Measurements from ENCODE around the gene USB1.

The USB1 gene

DNA sequence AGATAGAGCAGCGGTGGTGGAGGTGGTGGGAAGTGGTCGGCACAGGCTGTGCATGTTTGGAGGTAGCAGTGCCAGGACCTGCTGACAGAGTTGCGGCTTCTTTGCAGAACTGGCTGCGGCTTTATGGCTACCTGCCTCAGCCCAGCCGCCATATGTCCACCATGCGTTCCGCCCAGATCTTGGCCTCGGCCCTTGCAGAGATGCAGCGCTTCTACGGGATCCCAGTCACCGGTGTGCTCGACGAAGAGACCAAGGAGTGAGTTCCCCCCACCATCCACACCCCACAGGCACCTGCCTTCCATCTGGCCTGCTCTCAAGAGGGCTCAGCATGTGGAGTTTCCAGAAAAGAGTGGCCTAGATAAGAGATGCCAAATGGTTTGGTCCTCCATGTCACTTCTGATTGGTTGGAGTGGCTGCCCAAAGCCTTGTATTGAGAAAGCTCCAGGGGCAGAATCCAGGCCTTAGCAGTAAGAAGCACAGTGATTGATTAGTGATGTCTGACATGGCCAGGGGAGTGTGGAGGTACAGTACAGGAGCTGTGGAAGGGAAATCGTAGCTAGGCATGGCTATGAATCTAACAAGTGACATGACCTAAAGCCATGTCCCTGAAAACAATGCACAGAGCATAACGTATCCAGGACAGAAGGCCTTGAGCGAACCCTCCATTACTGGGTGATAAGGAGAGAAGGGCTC lies 36.3 kb downstream of the USB1 start:
- DNase-seq (ENCODE audit: low read depth in 1 of 2, low spot score in 1 of 2) = no peak
- no peak for TF ChIP-seq JUND (IDR thresholded peaks at IDR 0.05; ENCODE audit: low read depth)
- in situ Hi-C loops (cut with HindIII; ENCODE audit: low pct_unique_long_range_greater_than_20kb, low sequenced_read_pairs) = no loop called here

- in situ Hi-C loops (cut with HindIII; ENCODE audit: low pct_unique_long_range_greater_than_20kb, low sequenced_read_pairs) = no loop called here
- DNase-seq (ENCODE audit: low read depth in 1 of 2, low spot score in 1 of 2) = no peak
- no peak for TF ChIP-seq JUND (IDR thresholded peaks at IDR 0.05; ENCODE audit: low read depth)
These were observed 37.0 kb downstream of the USB1 start for GRCh38 chr16:58038219-58038641.

DNA sequence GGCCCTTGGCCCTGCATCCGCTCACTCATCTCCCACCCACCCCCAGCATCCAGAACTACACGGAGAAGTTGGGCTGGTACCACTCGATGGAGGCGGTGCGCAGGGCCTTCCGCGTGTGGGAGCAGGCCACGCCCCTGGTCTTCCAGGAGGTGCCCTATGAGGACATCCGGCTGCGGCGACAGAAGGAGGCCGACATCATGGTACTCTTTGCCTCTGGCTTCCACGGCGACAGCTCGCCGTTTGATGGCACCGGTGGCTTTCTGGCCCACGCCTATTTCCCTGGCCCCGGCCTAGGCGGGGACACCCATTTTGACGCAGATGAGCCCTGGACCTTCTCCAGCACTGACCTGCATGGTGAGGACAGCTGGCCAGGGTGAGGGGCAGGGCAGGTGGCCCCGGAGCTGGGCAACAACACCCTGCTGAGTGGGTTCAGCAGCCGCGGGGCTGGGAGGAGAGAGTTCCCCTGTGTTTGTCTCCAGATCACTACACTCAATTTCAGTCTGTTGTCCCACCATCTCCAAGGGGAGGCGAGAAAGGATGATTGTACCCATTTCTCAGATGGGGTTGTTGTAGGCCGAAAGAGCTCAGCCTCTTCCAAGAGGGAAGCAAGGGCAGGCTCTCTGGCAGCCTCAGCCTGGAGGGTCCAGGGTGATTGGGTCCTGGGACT lies 38.8 kb downstream of the USB1 start:
- in situ Hi-C loops (cut with HindIII; ENCODE audit: low pct_unique_long_range_greater_than_20kb, low sequenced_read_pairs) = no loop called here
- no peak for DNase-seq (ENCODE audit: low read depth in 1 of 2, low spot score in 1 of 2)
- TF ChIP-seq JUND (IDR thresholded peaks at IDR 0.05; ENCODE audit: low read depth) = no peak

DNA sequence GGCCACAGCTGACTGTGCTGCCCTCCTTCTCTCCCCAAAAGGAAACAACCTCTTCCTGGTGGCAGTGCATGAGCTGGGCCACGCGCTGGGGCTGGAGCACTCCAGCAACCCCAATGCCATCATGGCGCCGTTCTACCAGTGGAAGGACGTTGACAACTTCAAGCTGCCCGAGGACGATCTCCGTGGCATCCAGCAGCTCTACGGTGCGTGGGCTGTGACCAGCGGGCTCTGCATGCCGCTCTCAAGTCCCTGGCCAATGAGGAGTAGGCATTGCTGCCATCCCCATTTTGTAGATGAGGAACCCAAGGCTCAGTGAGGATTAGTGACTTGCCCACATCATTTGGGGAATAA lies 39.3 kb downstream of the USB1 start:
- TF ChIP-seq JUND (IDR thresholded peaks at IDR 0.05; ENCODE audit: low read depth) = no peak
- DNase-seq (ENCODE audit: low read depth in 1 of 2, low spot score in 1 of 2) = no peak
- in situ Hi-C loops (cut with HindIII; ENCODE audit: low pct_unique_long_range_greater_than_20kb, low sequenced_read_pairs) = no loop called here

- in situ Hi-C loops (cut with HindIII; ENCODE audit: low pct_unique_long_range_greater_than_20kb, low sequenced_read_pairs) = no loop called here
- DNase-seq (ENCODE audit: low read depth in 1 of 2, low spot score in 1 of 2) = no peak
- no peak for TF ChIP-seq JUND (IDR thresholded peaks at IDR 0.05; ENCODE audit: low read depth)
These were observed 39.9 kb downstream of the USB1 start for GRCh38 chr16:58040945-58041627.

GRCh38 chr16:58041628-58041955 lies 40.4 kb downstream of the USB1 start:
- no peak for DNase-seq (ENCODE audit: low read depth in 1 of 2, low spot score in 1 of 2)

GRCh38 chr16:58042001-58042885 lies 41.0 kb downstream of the USB1 start:
- in situ Hi-C loops (cut with HindIII; ENCODE audit: low pct_unique_long_range_greater_than_20kb, low sequenced_read_pairs) = no loop called here
- no peak for TF ChIP-seq JUND (IDR thresholded peaks at IDR 0.05; ENCODE audit: low read depth)

More at GRCh38 chr16:58041628-58041955, 40.4 kb downstream of the USB1 start:
- in situ Hi-C loops (cut with HindIII; ENCODE audit: low pct_unique_long_range_greater_than_20kb, low sequenced_read_pairs) = no loop called here
- no peak for TF ChIP-seq JUND (IDR thresholded peaks at IDR 0.05; ENCODE audit: low read depth)

DNA sequence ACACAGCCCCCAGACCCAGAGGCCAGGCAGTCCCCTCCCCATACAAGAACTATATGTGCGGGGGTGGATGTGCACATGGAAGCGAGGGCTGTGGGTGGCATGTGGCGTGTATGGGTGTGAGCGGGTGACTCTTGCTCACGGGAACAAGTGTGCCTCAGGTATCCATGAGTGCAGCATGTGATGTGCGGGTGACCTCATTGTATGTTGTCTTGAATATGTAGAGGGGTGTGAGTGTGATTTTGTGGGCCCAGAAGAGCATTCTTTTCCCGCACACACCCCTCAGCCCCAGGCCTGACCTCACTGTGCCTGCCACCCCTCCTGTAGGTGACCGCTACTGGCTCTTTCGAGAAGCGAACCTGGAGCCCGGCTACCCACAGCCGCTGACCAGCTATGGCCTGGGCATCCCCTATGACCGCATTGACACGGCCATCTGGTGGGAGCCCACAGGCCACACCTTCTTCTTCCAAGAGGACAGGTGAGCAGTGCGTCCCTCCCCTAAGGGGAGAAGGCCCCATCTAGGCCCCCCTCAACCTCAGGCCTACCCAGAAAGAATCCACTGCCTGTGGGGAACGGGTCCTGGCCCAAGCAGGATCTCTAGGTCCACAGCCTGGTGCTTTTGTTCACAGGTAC lies 41.8 kb downstream of the USB1 start:
- in situ Hi-C loops (cut with HindIII; ENCODE audit: low pct_unique_long_range_greater_than_20kb, low sequenced_read_pairs) = no loop called here
- no peak for TF ChIP-seq JUND (IDR thresholded peaks at IDR 0.05; ENCODE audit: low read depth)
- no peak for DNase-seq (ENCODE audit: low read depth in 1 of 2, low spot score in 1 of 2)

More at GRCh38 chr16:58042001-58042885, 41.0 kb downstream of the USB1 start:
- DNase-seq (ENCODE audit: low read depth in 1 of 2, low spot score in 1 of 2) = no peak

DNA sequence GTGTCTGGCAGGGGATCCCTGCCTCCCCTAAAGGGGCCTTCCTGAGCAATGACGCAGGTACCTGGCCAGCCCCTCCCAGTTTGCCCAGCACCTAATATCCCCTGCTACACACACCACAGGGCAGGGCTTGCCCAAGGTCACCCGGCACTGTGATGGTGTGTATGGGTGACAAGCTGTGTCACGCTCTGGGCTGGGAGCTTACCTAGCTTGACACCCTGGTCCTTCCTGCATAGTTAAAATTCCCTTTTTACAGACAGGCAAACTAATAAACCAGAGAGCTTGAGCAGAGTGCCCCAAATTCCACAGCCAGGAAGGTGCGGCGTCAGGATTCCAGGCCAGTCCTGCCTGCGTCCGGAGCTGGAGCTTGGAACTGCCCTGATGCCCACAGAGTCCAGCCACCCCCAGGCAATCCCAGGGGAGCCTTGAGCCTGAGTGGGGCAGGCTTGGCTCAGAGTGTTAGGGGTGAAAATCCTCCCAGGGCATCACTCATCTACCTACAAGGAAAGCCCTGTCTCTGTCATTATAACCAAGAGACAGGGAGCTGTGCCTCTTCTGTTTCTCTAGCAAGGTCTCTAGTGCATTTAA lies 42.5 kb downstream of the USB1 start:
- TF ChIP-seq JUND (IDR thresholded peaks at IDR 0.05; ENCODE audit: low read depth) = no peak
- in situ Hi-C loops (cut with HindIII; ENCODE audit: low pct_unique_long_range_greater_than_20kb, low sequenced_read_pairs) = no loop called here
- DNase-seq (ENCODE audit: low read depth in 1 of 2, low spot score in 1 of 2) = peak in 1 of 2 experiments; percentile 24

- no peak for TF ChIP-seq JUND (IDR thresholded peaks at IDR 0.05; ENCODE audit: low read depth)
- in situ Hi-C loops (cut with HindIII; ENCODE audit: low pct_unique_long_range_greater_than_20kb, low sequenced_read_pairs) = no loop called here
- no peak for DNase-seq (ENCODE audit: low read depth in 1 of 2, low spot score in 1 of 2)
These were observed 43.2 kb downstream of the USB1 start for GRCh38 chr16:58044266-58045019.

GRCh38 chr16:58045096-58045495 lies 43.9 kb downstream of the USB1 start:
- in situ Hi-C loops (cut with HindIII; ENCODE audit: low pct_unique_long_range_greater_than_20kb, low sequenced_read_pairs) = no loop called here
- DNase-seq (ENCODE audit: low read depth in 1 of 2, low spot score in 1 of 2) = no peak

More at GRCh38 chr16:58045096-58045495, 43.9 kb downstream of the USB1 start:
- TF ChIP-seq JUND (IDR thresholded peaks at IDR 0.05; ENCODE audit: low read depth) = no peak

Measured in T47D (cell line).